WTC11 (cell line): ENCODE measurements around the gene RSRC1. TPM values are rescaled to one million over a fixed set of nuclear protein-coding genes. Genes with fewer than 3 reads are reported as not detected.

ENCODE experiments used
- ATAC-seq: fragments of 200-7000 bp; cut with Tn5 transposase; 2 replicates; pipeline ENCODE4 v1.10.0; 2021; ENCODE audit warnings: mild to moderate bottlenecking, moderate library complexity
- CTCF ChIA-PET: fragments of 300-600 bp; sonication (Branson Sonifier 250); formaldehyde crosslinking; loops from one replicate; lab custom pipeline; 2021; ENCODE audit warnings: antibody characterized with exemption; lab: Charles Lee
- POLR2A ChIA-PET: fragments of 350-600 bp; sonication (Branson Sonifier 250); formaldehyde crosslinking; loops from one replicate; lab custom pipeline; 2021; ENCODE audit warnings: antibody characterized with exemption; lab: Charles Lee
- DNase-seq: peaks from one replicate; pipeline ENCODE4 v3.0.0; 2021; ENCODE audit warnings: low spot score
- H3K27ac Mint-ChIP-seq: 2 replicates; pipeline ENCODE4 v1.8.0; 2021; ENCODE audit warnings: mixed read lengths
- H3K27me3 Mint-ChIP-seq: 2 replicates; pipeline ENCODE4 v1.8.0; 2021; ENCODE audit warnings: low read depth, mild to moderate bottlenecking, moderate library complexity, mixed read lengths
- H3K36me3 Mint-ChIP-seq: 2 replicates; pipeline ENCODE4 v1.8.0; 2021; ENCODE audit warnings: mixed read lengths
- H3K4me1 Mint-ChIP-seq: 2 replicates; pipeline ENCODE4 v1.8.0; 2022; ENCODE audit warnings: mixed read lengths
- H3K4me3 Mint-ChIP-seq: 2 replicates; pipeline ENCODE4 v1.8.0; 2021; ENCODE audit warnings: mild to moderate bottlenecking, moderate library complexity, mixed read lengths
- H3K9me3 Mint-ChIP-seq: 2 replicates; pipeline ENCODE4 v1.8.0; 2021; ENCODE audit warnings: mixed read lengths
- E2F1 ChIP-seq: sonication (generic); formaldehyde crosslinking; IDR thresholded peaks from 2 replicates; pipeline ENCODE4 v1.8.0; 2022; ENCODE audit warnings: mild to moderate bottlenecking, missing genetic modification reagents
- E2F5 ChIP-seq: sonication (generic); formaldehyde crosslinking; IDR thresholded peaks from 2 replicates; pipeline ENCODE4 v1.8.1; 2022; ENCODE audit warnings: mild to moderate bottlenecking, moderate library complexity, missing genetic modification reagents
- ETV6 ChIP-seq: sonication (generic); formaldehyde crosslinking; IDR thresholded peaks from 2 replicates; pipeline ENCODE4 v1.8.1; 2022; ENCODE audit warnings: mild to moderate bottlenecking, missing genetic modification reagents
- GABPB1 ChIP-seq: sonication (generic); formaldehyde crosslinking; IDR thresholded peaks from 2 replicates; pipeline ENCODE4 v1.8.1; 2023; ENCODE audit warnings: mild to moderate bottlenecking, missing genetic modification reagents
- GTF2I ChIP-seq: fragments of 250-450 bp; sonication (Bioruptor Pico); conservative IDR thresholded peaks from 2 replicates; pipeline ENCODE4 v1.4.0; 2021; ENCODE audit warnings: mild to moderate bottlenecking
- JUN ChIP-seq: sonication (generic); formaldehyde crosslinking; IDR thresholded peaks from 2 replicates; pipeline ENCODE4 v1.8.0; 2023; ENCODE audit warnings: mild to moderate bottlenecking, missing genetic modification reagents
- NFATC4 ChIP-seq: fragments of 250-450 bp; sonication (Bioruptor Pico); IDR thresholded peaks from 2 replicates; pipeline ENCODE4 v1.9.0; 2021; ENCODE audit warnings: mild to moderate bottlenecking
- OVOL2 ChIP-seq: fragments of 250-450 bp; sonication (Bioruptor Pico); IDR thresholded peaks from 2 replicates; pipeline ENCODE4 v1.9.0; 2021; ENCODE audit warnings: mild to moderate bottlenecking, borderline replicate concordance
- RELA ChIP-seq: sonication (generic); formaldehyde crosslinking; IDR thresholded peaks from 2 replicates; pipeline ENCODE4 v1.8.1; 2022; ENCODE audit warnings: missing genetic modification reagents, mild to moderate bottlenecking, borderline replicate concordance
- ZBTB21 ChIP-seq: sonication (generic); formaldehyde crosslinking; IDR thresholded peaks from 2 replicates; pipeline ENCODE4 v1.8.1; 2023; ENCODE audit warnings: mild to moderate bottlenecking, missing genetic modification reagents, borderline replicate concordance
- ZMAT4 ChIP-seq: fragments of 250-450 bp; sonication (Bioruptor Pico); IDR thresholded peaks from 2 replicates; pipeline ENCODE4 v1.9.0; 2021; ENCODE audit warnings: mild to moderate bottlenecking
- ZNF219 ChIP-seq: sonication (generic); formaldehyde crosslinking; IDR thresholded peaks from 2 replicates; pipeline ENCODE4 v1.8.0; 2023; ENCODE audit warnings: missing genetic modification reagents, mild to moderate bottlenecking, borderline replicate concordance
- ZNF317 ChIP-seq: sonication (generic); formaldehyde crosslinking; IDR thresholded peaks from 2 replicates; pipeline ENCODE4 v1.8.1; 2023; ENCODE audit warnings: low read depth, mild to moderate bottlenecking, moderate library complexity, missing genetic modification reagents, borderline replicate concordance
- total RNA-seq: library from RNA; stranded (reverse); gene quantifications from 3 replicates; pipeline ENCODE4 v1.2.3, GENCODE V29; 2021
- TF ChIP-seq, protein P1 (sequence below): sonication (generic); formaldehyde crosslinking; conservative IDR thresholded peaks from 2 replicates; pipeline ENCODE4 v1.8.1; 2022; ENCODE audit warnings: mild to moderate bottlenecking, missing genetic modification reagents
- TF ChIP-seq, protein P2 (sequence below): sonication (generic); formaldehyde crosslinking; IDR thresholded peaks from 2 replicates; pipeline ENCODE4 v1.8.1; 2023; ENCODE audit warnings: mild to moderate bottlenecking, missing genetic modification reagents, moderate library complexity
- TF ChIP-seq, protein P3 (sequence below): sonication (generic); formaldehyde crosslinking; IDR thresholded peaks from 2 replicates; pipeline ENCODE4 v1.8.0; 2022; ENCODE audit warnings: mild to moderate bottlenecking, missing genetic modification reagents
- TF ChIP-seq, protein P4 (sequence below): sonication (generic); formaldehyde crosslinking; IDR thresholded peaks from 2 replicates; pipeline ENCODE4 v1.8.1; 2023; ENCODE audit warnings: mild to moderate bottlenecking, missing genetic modification reagents

The RSRC1 gene
- total RNA-seq, 1 experiment from 2014 or later: 21.3 TPM

GRCh38 chr3:158443632-158444031 lies 333.7 kb downstream of the RSRC1 start (continued):
- TF ChIP-seq E2F1 (CRISPR knock-in tag): no peak
- TF ChIP-seq ZNF317: no peak
- TF ChIP-seq, protein P1, sequence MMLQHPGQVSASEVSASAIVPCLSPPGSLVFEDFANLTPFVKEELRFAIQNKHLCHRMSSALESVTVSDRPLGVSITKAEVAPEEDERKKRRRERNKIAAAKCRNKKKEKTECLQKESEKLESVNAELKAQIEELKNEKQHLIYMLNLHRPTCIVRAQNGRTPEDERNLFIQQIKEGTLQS (CRISPR knock-in tag): no peak
- no peak for TF ChIP-seq ZNF219 (CRISPR knock-in tag)
- no peak for TF ChIP-seq E2F5 (CRISPR knock-in tag)
- TF ChIP-seq OVOL2 (CRISPR knock-in tag): no peak
- no peak for TF ChIP-seq GTF2I (CRISPR knock-in tag)
- TF ChIP-seq, protein P2, sequence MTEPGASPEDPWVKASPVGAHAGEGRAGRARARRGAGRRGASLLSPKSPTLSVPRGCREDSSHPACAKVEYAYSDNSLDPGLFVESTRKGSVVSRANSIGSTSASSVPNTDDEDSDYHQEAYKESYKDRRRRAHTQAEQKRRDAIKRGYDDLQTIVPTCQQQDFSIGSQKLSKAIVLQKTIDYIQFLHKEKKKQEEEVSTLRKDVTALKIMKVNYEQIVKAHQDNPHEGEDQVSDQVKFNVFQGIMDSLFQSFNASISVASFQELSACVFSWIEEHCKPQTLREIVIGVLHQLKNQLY (CRISPR knock-in tag): no peak

DNA sequence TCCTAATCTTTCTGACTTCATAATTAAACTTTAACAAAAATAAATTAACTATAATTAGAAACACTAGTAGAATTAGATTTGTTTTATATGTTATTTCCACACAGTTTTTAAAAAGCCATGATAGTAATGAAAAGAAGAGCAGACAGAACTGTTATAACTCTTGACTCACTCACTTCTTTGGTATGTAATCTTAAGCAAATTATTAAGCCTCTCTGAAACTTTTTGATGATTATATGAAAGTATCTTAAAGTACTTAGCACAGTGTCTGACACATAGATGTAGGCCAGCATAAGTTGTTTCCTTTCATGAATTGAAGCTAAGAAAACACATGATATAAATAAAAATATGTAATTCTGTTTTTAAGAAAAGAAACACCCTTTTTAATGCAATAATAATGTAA lies 337.5 kb downstream of the RSRC1 start:
- no peaks in the 10 kb centered on the region for H3K9me3 Mint-ChIP-seq

GRCh38 chr3:158451405-158452055 lies 341.6 kb downstream of the RSRC1 start:
- DNase-seq: no peak
- H3K36me3 Mint-ChIP-seq: no peaks in the 10 kb centered on the region
- 0 out of 2 replicates have a peak, but pooled peaks cover 2% of the 10 kb centered on the region for H3K4me1 Mint-ChIP-seq
- no peak for ATAC-seq
- ChIA-PET POLR2A (no interaction called here), CTCF (no interaction called here)
- no peaks in the 10 kb centered on the region for H3K9me3 Mint-ChIP-seq
- TF ChIP-seq, protein P3, sequence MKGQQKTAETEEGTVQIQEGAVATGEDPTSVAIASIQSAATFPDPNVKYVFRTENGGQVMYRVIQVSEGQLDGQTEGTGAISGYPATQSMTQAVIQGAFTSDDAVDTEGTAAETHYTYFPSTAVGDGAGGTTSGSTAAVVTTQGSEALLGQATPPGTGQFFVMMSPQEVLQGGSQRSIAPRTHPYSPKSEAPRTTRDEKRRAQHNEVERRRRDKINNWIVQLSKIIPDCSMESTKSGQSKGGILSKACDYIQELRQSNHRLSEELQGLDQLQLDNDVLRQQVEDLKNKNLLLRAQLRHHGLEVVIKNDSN (CRISPR knock-in tag): no peak
- TF ChIP-seq JUN (CRISPR knock-in tag) (no peak), ZMAT4 (CRISPR knock-in tag) (no peak), RELA (CRISPR knock-in tag) (no peak), NFATC4 (CRISPR knock-in tag) (no peak), E2F1 (CRISPR knock-in tag) (no peak), GABPB1 (CRISPR knock-in tag) (no peak), ETV6 (CRISPR knock-in tag) (no peak), ZBTB21 (no peak), OVOL2 (CRISPR knock-in tag) (no peak)
- TF ChIP-seq, protein P4, sequence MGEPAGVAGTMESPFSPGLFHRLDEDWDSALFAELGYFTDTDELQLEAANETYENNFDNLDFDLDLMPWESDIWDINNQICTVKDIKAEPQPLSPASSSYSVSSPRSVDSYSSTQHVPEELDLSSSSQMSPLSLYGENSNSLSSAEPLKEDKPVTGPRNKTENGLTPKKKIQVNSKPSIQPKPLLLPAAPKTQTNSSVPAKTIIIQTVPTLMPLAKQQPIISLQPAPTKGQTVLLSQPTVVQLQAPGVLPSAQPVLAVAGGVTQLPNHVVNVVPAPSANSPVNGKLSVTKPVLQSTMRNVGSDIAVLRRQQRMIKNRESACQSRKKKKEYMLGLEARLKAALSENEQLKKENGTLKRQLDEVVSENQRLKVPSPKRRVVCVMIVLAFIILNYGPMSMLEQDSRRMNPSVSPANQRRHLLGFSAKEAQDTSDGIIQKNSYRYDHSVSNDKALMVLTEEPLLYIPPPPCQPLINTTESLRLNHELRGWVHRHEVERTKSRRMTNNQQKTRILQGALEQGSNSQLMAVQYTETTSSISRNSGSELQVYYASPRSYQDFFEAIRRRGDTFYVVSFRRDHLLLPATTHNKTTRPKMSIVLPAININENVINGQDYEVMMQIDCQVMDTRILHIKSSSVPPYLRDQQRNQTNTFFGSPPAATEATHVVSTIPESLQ (CRISPR knock-in tag): no peak
- H3K4me3 Mint-ChIP-seq: no peak overlapping the region
- no peak overlapping the region for H3K27ac Mint-ChIP-seq
- no peaks in the 10 kb centered on the region for H3K27me3 Mint-ChIP-seq

More for the DNA sequence above, 337.5 kb downstream of the RSRC1 start:
- ATAC-seq (no peak), DNase-seq (no peak)
- ChIA-PET POLR2A (no interaction called here), CTCF (no interaction called here)
- TF ChIP-seq GTF2I (CRISPR knock-in tag): no peak
- Mint-ChIP-seq H3K36me3 (no peaks in the 10 kb centered on the region), H3K4me3 (no peak overlapping the region), H3K27ac (no peak overlapping the region), H3K27me3 (no peaks in the 10 kb centered on the region), H3K4me1 (0 out of 2 replicates have a peak, but pooled peaks cover 2% of the 10 kb centered on the region)
